ENCODE measurements around the gene EPAS1. TPM values are rescaled to one million over a fixed set of nuclear protein-coding genes. Genes with fewer than 3 reads are reported as not detected.

The EPAS1 gene
- total and polyA plus RNA-seq, 4 donors = 26.2 to 193 (median 61.1) TPM

- TF ChIP-seq FOXA1 (IDR thresholded peaks at IDR 0.05) (peak; percentile 59), RXRA (IDR thresholded peaks at IDR 0.05) (peak; percentile 77 to 88)
These were observed 13.5 kb upstream of the EPAS1 start (continued) for GRCh38 chr2:46283693-46284092.

- H3K9ac ChIP-seq (ENCODE audit: low read depth in 1 of 2, low read length in 2 of 2) = no peak overlapping the region
- DNase-seq (ENCODE audit: low spot score) = no peak
- no peaks in the 10 kb centered on the region for H3K36me3 ChIP-seq (ENCODE audit: control insufficient read depth in 4 of 4, insufficient read depth in 3 of 4, low read depth in 1 of 4, low read length in 3 of 4)
- no peak overlapping the region for H3K4me3 ChIP-seq (ENCODE audit: low read depth in 1 of 3, low read length in 3 of 3)
- no peaks in the 10 kb centered on the region for H3K9me3 ChIP-seq (ENCODE audit: control insufficient read depth in 4 of 4, low read length in 3 of 4)
- H3K27me3 ChIP-seq (ENCODE audit: control insufficient read depth in 4 of 4, insufficient read depth in 4 of 4, low read length in 3 of 4) = no peaks in the 10 kb centered on the region
- no peak overlapping the region for H3K27ac ChIP-seq (ENCODE audit: low read depth in 1 of 2, low read length in 2 of 2)
- TF ChIP-seq RXRA (IDR thresholded peaks at IDR 0.05) (no peak), YY1 (IDR thresholded peaks at IDR 0.05) (no peak), HNF4A (conservative IDR thresholded peaks at IDR 0.05) (no peak), EGR1 (IDR thresholded peaks at IDR 0.05; ENCODE audit: low read depth in 2 of 2) (no peak), SP1 (IDR thresholded peaks at IDR 0.05) (no peak), GABPA (IDR thresholded peaks at IDR 0.05 in 1 of 2, conservative IDR thresholded peaks at IDR 0.05 in 1 of 2) (no peak), CTCF (IDR thresholded peaks at IDR 0.05; ENCODE audit: low read depth, low read length, missing input control) (no peak), JUND (IDR thresholded peaks at IDR 0.05) (no peak), REST (IDR thresholded peaks at IDR 0.05) (no peak)
- H3K4me1 ChIP-seq (ENCODE audit: control insufficient read depth in 4 of 4, insufficient read depth in 4 of 4, low read length in 3 of 4) = peaks cover 3 to 15% (median 13%) of the 10 kb centered on the region in 4 donors
- WGBS = 92% methylated on average over 1 of the region's 1 CpG
These were observed 12.9 kb upstream of the EPAS1 start for GRCh38 chr2:46284260-46284659.

- WGBS = 95% methylated on average over 5 of the region's 5 CpGs
- no peak overlapping the region for H3K27ac ChIP-seq (ENCODE audit: low read depth in 1 of 2, low read length in 2 of 2)
- TF ChIP-seq TAF1 (conservative IDR thresholded peaks at IDR 0.05) (no peak), FOXA2 (IDR thresholded peaks at IDR 0.05) (no peak), RAD21 (IDR thresholded peaks at IDR 0.05) (no peak), FOXA1 (IDR thresholded peaks at IDR 0.05) (no peak), ATF3 (IDR thresholded peaks at IDR 0.05) (no peak), GABPA (IDR thresholded peaks at IDR 0.05 in 1 of 2, conservative IDR thresholded peaks at IDR 0.05 in 1 of 2) (no peak), YY1 (IDR thresholded peaks at IDR 0.05) (no peak), RXRA (IDR thresholded peaks at IDR 0.05) (no peak), REST (IDR thresholded peaks at IDR 0.05) (no peak), SP1 (IDR thresholded peaks at IDR 0.05) (no peak), HNF4A (conservative IDR thresholded peaks at IDR 0.05) (no peak), EGR1 (IDR thresholded peaks at IDR 0.05; ENCODE audit: low read depth in 2 of 2) (no peak), ZBTB33 (IDR thresholded peaks at IDR 0.05) (no peak), JUND (IDR thresholded peaks at IDR 0.05) (no peak), HNF4G (IDR thresholded peaks at IDR 0.05) (no peak), MAX (IDR thresholded peaks at IDR 0.05) (no peak), NR2F2 (IDR thresholded peaks at IDR 0.05) (no peak)
These were observed 12.4 kb upstream of the EPAS1 start for GRCh38 chr2:46284796-46285195.

More at GRCh38 chr2:46284796-46285195, 12.4 kb upstream of the EPAS1 start:
- Histone ChIP-seq H3K4me1 (ENCODE audit: control insufficient read depth in 4 of 4, insufficient read depth in 4 of 4, low read length in 3 of 4) (peaks cover 3 to 15% (median 13%) of the 10 kb centered on the region in 4 donors), H3K4me3 (ENCODE audit: low read depth in 1 of 3, low read length in 3 of 3) (no peak overlapping the region), H3K36me3 (ENCODE audit: control insufficient read depth in 4 of 4, insufficient read depth in 3 of 4, low read depth in 1 of 4, low read length in 3 of 4) (no peaks in the 10 kb centered on the region), H3K27me3 (ENCODE audit: control insufficient read depth in 4 of 4, insufficient read depth in 4 of 4, low read length in 3 of 4) (no peaks in the 10 kb centered on the region), H3K9me3 (ENCODE audit: control insufficient read depth in 4 of 4, low read length in 3 of 4) (no peaks in the 10 kb centered on the region), H3K9ac (ENCODE audit: low read depth in 1 of 2, low read length in 2 of 2) (no peak overlapping the region)
- no peak for DNase-seq (ENCODE audit: low spot score)

All from liver (tissue), 9 donors.